Transverse colon (tissue), 4 donors: ENCODE results near the gene TNNC2. TPM values are rescaled to one million over a fixed set of nuclear protein-coding genes. Genes with fewer than 3 reads are reported as not detected.

ENCODE experiments used
- DNase-seq: peaks from one replicate; pipeline ENCODE4 v3.0.0-alpha.2; 2019
- H3K27ac ChIP-seq, 4 donors: fragments of 200-600 bp; sonication (generic); 2 replicates each; pipeline ENCODE4 v1.5.1; 2016 to 2018; ENCODE audit warnings: inconsistent platforms in 4 of 4
- H3K27me3 ChIP-seq: fragments of 200-600 bp; sonication (generic); 2 replicates; pipeline ENCODE4 v1.5.1; 2017; ENCODE audit warnings: inconsistent platforms
- H3K36me3 ChIP-seq, 4 donors: fragments of 200-600 bp; sonication (generic); 2 replicates each; pipeline ENCODE4 v1.5.1; 2017 to 2019; ENCODE audit warnings: inconsistent platforms in 4 of 4
- H3K4me1 ChIP-seq, 4 donors: fragments of 200-600 bp; sonication (generic); 2 replicates each; pipeline ENCODE4 v1.5.1; 2017 to 2020; ENCODE audit warnings: inconsistent platforms in 4 of 4
- H3K4me3 ChIP-seq, 4 donors: fragments of 200-600 bp; sonication (generic); 1 replicate in 1 of 4; 2 replicates in 3 of 4; pipeline versions ENCODE4 v1.5.1 to v1.6.1; 2017 to 2019; ENCODE audit warnings: inconsistent platforms in 4 of 4
- H3K9me3 ChIP-seq, 2 donors: fragments of 200-600 bp; sonication (generic); 2 replicates each; pipeline ENCODE4 v1.5.1; 2017 to 2019; ENCODE audit warnings: inconsistent platforms in 2 of 2
- EP300 ChIP-seq: sonication (generic); formaldehyde crosslinking; IDR thresholded peaks from one replicate; pipeline ENCODE4 v1.6.1; 2017; ENCODE audit warnings: antibody characterized with exemption, low read depth
- POLR2A ChIP-seq: fragments of 450-650 bp; IDR thresholded peaks from one replicate; pipeline ENCODE4 v1.6.1; 2016; ENCODE audit warnings: antibody characterized with exemption, mild to moderate bottlenecking, moderate library complexity
- POLR2AphosphoS5 ChIP-seq, 3 donors: sonication (generic); formaldehyde crosslinking; IDR thresholded peaks; one replicate each; pipeline ENCODE4 v1.6.1; 2016; ENCODE audit warnings: antibody characterized with exemption in 3 of 3
- WGBS, 2 donors: methylation state at CpG; one replicate each; pipeline ENCODE4 v1.1.5; 2018; ENCODE audit warnings: low coverage in 1 of 2; 5-methylcytosine and 5-hydroxymethylcytosine counted together
- in situ Hi-C, 4 donors: fragments of 200-750 bp; cut with MboI; loops; one replicate each; pipeline versions ENCODE4 v1.15.0 to v1.15.1; 2017; ENCODE audit warnings: low sequenced_read_pairs in 3 of 4, low pct_ligation_motif_present in 1 of 4, low pct_unique_long_range_greater_than_20kb in 1 of 4
- intact Hi-C: fragments of 100-400 bp; cut with DNase I; formaldehyde crosslinking; loops from one replicate; pipeline ENCODE4 v1.15.1; 2023; ENCODE audit warnings: low total_unique reads
- small RNA-seq, 4 donors: library from RNA; depleted of rRNA; stranded (forward); fragments of <200 nt; gene quantifications; one replicate each; pipeline ENCODE3, GENCODE V24; 2016
- total RNA-seq, 4 donors: library from RNA; depleted of rRNA; stranded (reverse); fragments of >200 nt; gene quantifications; one replicate each; pipeline ENCODE4 v1.1.0, GENCODE V29; 2016
- TF ChIP-seq, protein P1 (sequence below), 5 experiments: fragments of 200-600 bp in 3 of 5; fragments of 450-650 bp in 2 of 5; sonication (generic) in 3 of 5; IDR thresholded peaks; 1 replicate in 2 of 5; 2 replicates in 3 of 5; pipeline ENCODE4 v1.5.1; 2016 to 2017; ENCODE audit warnings: antibody characterized with exemption in 5 of 5, inconsistent platforms in 3 of 5, mild to moderate bottlenecking in 2 of 5, moderate library complexity in 1 of 5

Gene TNNC2
- total RNA-seq, 4 donors from 2014 or later = 3.5 to 36.3 (median 4.6) TPM; not detected in 1

DNA sequence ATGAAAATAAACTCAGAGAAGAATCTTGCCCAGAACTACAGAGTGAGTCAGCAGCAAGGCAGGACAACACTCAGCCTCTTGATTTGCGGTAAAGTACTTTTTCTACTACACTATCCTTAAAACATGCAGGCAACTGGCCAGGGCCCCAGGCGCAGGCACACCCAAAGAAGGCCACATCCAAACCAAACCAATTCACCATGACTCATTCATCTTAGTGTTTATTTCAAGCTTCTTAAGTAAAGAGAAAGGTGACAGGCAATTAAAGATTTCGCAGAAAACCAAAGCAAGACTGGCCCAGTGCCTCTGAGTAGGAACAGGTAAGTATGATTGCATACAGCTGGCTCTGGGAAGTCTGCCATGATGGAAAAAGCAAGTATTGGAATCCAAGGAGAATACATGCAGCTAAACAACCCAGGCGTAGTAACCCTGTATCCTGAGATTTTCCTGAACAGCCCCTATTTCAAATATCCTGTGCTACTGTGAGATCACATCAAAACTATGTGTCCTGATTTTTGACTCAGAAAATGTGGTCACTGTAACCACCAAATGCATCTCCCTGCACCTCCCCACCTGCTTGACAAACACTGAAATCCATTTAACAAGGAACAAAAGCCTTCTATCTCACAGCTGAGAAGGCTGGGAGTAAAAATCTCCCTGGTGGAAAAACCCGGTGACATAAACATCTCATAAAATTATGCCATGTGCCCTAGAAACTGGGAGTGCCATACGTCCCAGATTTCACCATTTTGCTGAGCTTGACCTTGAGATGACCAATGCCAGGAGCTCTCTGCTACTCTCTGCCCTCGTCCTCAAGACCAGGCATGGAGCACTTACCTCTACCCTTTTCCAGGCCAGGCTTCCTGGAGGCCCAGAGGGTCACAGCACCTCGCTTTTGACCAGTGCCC, 47.8 kb downstream of the TNNC2 start:
- DNase-seq = peak; percentile 88
- H3K4me1 ChIP-seq = peaks cover 52 to 89% (median 71%) of the 10 kb centered on the region in 4 donors
- H3K4me3 ChIP-seq = no peak overlapping the region
- in situ Hi-C loops = loop anchor here in 3 of 4 donors (10.0 kb wide), 2 partner anchors 454 to 464 kb away; no protein-coding TSS in a partner anchor
- WGBS, 2 donors = 29 to 32% methylated on average over 6 to 8 of the region's 8 CpGs
- H3K36me3 ChIP-seq = no peaks in the 10 kb centered on the region
- H3K27ac ChIP-seq = peak overlapping the region; percentile 88 to 94 (median 93)
- intact Hi-C loops = loop anchor here (10.0 kb wide), 1 partner anchor 234 kb away; the partner anchor contains the start of gene EPPIN
- H3K9me3 ChIP-seq = no peaks in the 10 kb centered on the region
- H3K27me3 ChIP-seq = no peaks in the 10 kb centered on the region
- TF ChIP-seq POLR2A (peak; percentile 10), EP300 (peak; percentile 80), POLR2AphosphoS5 (IDR thresholded peaks at IDR 0.05) (peak; percentile 85 to 93 (median 89))
- TF ChIP-seq, protein P1, sequence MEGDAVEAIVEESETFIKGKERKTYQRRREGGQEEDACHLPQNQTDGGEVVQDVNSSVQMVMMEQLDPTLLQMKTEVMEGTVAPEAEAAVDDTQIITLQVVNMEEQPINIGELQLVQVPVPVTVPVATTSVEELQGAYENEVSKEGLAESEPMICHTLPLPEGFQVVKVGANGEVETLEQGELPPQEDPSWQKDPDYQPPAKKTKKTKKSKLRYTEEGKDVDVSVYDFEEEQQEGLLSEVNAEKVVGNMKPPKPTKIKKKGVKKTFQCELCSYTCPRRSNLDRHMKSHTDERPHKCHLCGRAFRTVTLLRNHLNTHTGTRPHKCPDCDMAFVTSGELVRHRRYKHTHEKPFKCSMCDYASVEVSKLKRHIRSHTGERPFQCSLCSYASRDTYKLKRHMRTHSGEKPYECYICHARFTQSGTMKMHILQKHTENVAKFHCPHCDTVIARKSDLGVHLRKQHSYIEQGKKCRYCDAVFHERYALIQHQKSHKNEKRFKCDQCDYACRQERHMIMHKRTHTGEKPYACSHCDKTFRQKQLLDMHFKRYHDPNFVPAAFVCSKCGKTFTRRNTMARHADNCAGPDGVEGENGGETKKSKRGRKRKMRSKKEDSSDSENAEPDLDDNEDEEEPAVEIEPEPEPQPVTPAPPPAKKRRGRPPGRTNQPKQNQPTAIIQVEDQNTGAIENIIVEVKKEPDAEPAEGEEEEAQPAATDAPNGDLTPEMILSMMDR (IDR thresholded peaks at IDR 0.05) = no peak

DNA sequence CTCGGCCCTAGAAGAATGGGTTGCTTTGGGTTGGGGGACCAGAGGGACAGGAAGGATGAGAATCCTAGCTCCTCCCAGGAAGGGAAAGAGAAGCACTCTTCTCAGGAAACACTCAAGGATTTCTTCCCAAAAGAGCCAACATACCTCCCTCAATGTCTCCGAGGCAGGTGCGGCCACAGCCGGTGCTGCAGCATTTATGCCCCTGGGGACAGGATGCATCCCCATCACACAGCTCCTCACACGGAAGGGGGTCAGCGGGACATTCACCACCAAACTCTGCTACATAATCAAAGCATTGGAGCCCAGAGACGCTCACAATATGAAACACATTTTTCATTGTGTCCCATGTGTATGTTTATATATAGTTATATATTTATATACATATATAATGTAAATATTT, 50.2 kb downstream of the TNNC2 start:
- H3K27ac ChIP-seq = peak overlapping the region in 2 of 4 donors; percentile 26 to 93
- no peaks in the 10 kb centered on the region for H3K36me3 ChIP-seq
- no peaks in the 10 kb centered on the region for H3K27me3 ChIP-seq
- in situ Hi-C loops (loop anchor here in 3 of 4 donors (10.0 kb wide), 2 partner anchors 452 to 462 kb away; no protein-coding TSS in a partner anchor), intact Hi-C loops (loop anchor here (10.0 kb wide), 1 partner anchor 232 kb away; the partner anchor contains the start of gene EPPIN)
- DNase-seq = no peak
- H3K4me3 ChIP-seq = no peak overlapping the region
- no peaks in the 10 kb centered on the region for H3K9me3 ChIP-seq
- 82 to 83% methylated on average over 4 to 7 of the region's 7 CpGs for WGBS, 2 donors
- H3K4me1 ChIP-seq = peaks cover 34 to 70% (median 50%) of the 10 kb centered on the region in 4 donors
- TF ChIP-seq POLR2AphosphoS5 (IDR thresholded peaks at IDR 0.05) (no peak), EP300 (no peak), POLR2A (no peak)
- TF ChIP-seq, protein P1 (IDR thresholded peaks at IDR 0.05) = no peak

- no peak for DNase-seq
- H3K4me1 ChIP-seq = peaks cover 26 to 69% (median 47%) of the 10 kb centered on the region in 4 donors
- H3K27ac ChIP-seq = peak overlapping the region; percentile 49 to 67 (median 61)
- no peaks in the 10 kb centered on the region for H3K36me3 ChIP-seq
- no peaks in the 10 kb centered on the region for H3K9me3 ChIP-seq
- 79% methylated on average over 6 of the region's 6 CpGs; no CpG with 5 or more reads in 1 of the 2 donors for WGBS, 2 donors
- intact Hi-C loops = loop anchor here (10.0 kb wide), 1 partner anchor 231 kb away; the partner anchor contains the start of gene EPPIN
- H3K27me3 ChIP-seq = no peaks in the 10 kb centered on the region
- no peak overlapping the region for H3K4me3 ChIP-seq
- no peak for TF ChIP-seq POLR2AphosphoS5 (IDR thresholded peaks at IDR 0.05)
- in situ Hi-C loops = loop anchor here in 3 of 4 donors (10.0 kb wide), 2 partner anchors 451 to 461 kb away; no protein-coding TSS in a partner anchor
These were observed 51.7 kb downstream of the TNNC2 start for GRCh38 chr20:45775411-45775810.

- peak; percentile 28 for TF ChIP-seq EP300
- peak; percentile 36 for TF ChIP-seq POLR2A
- TF ChIP-seq, protein P1 (IDR thresholded peaks at IDR 0.05) = no peak
- peak; percentile 20 to 66 (median 64) for TF ChIP-seq POLR2AphosphoS5 (IDR thresholded peaks at IDR 0.05)
- no peaks in the 10 kb centered on the region for H3K36me3 ChIP-seq
- peak overlapping the region; percentile 49 to 67 (median 61) for H3K27ac ChIP-seq
- no peaks in the 10 kb centered on the region for H3K27me3 ChIP-seq
- in situ Hi-C loops = loop anchor here (10.0 to 25.0 kb wide), 6 partner anchors 188 to 463 kb away; partner anchors contain the start of genes EPPIN (in 2 of the 4), WFDC6 (in 2 of the 4), MATN4 (in 1 of the 4) and RBPJL (in 1 of the 4)
- intact Hi-C loops = loop anchor here (5.0 to 10.0 kb wide), 2 partner anchors 230 to 458 kb away; partner anchors contain the start of gene EPPIN
- no peak overlapping the region for H3K4me3 ChIP-seq
- no peaks in the 10 kb centered on the region for H3K9me3 ChIP-seq
- peak; percentile 49 for DNase-seq
- peaks cover 21 to 65% (median 42%) of the 10 kb centered on the region in 4 donors for H3K4me1 ChIP-seq
- 0 to 66% methylated on average over 1 to 2 of the region's 2 CpGs for WGBS, 2 donors
These were observed 52.2 kb downstream of the TNNC2 start for GRCh38 chr20:45774945-45775344.

Small RNA genes within 50 kb of the gene (small RNA-seq; reads per million reads assigned to genes)
- gene RNU6ATAC38P = 0 reads per million in 4 donors

Other genes with a start within 250 kb of the TNNC2 start
- not detected for gene WFDC8, start 248.0 kb downstream of the TNNC2 start, total RNA-seq
- gene WFDC10A, start 197.6 kb downstream of the TNNC2 start, total RNA-seq = not detected
- gene WFDC9, start 196.0 kb downstream of the TNNC2 start, total RNA-seq = not detected
- not detected for gene WFDC11, start 157.1 kb downstream of the TNNC2 start, total RNA-seq
- not detected for gene WFDC13, start 125.3 kb downstream of the TNNC2 start, total RNA-seq
- 1 to 10 TPM in 1 of 4 donors, not detected in 3; 1.9 TPM for gene WFDC10B, start 122.3 kb downstream of the TNNC2 start, total RNA-seq
- not detected for gene SPINT4, start 105.0 kb downstream of the TNNC2 start, total RNA-seq
- 10 to 100 TPM in 1 of 4 donors, 1 to 10 TPM in 3; 1.7 to 14.9 (median 2.6) TPM for gene WFDC3, start 35.4 kb downstream of the TNNC2 start, total RNA-seq
- gene DNTTIP1, start 35.4 kb downstream of the TNNC2 start, total RNA-seq = 100 to 1,000 TPM in 1 of 4 donors, 10 to 100 TPM in 3; 14.9 to 210 (median 37.0) TPM
- gene UBE2C, start 14.7 kb downstream of the TNNC2 start, total RNA-seq = 10 to 100 TPM in 1 of 4 donors, 1 to 10 TPM in 3; 2.7 to 27.1 (median 6.9) TPM
- 100 to 1,000 TPM in 1 of 4 donors, 10 to 100 TPM in 3; 36.7 to 222 (median 63.0) TPM for gene SNX21, start 6.5 kb upstream of the TNNC2 start, total RNA-seq
- gene ACOT8, start 30.1 kb upstream of the TNNC2 start, total RNA-seq = 100 to 1,000 TPM in 1 of 4 donors, 10 to 100 TPM in 3; 84.6 to 108 (median 99.7) TPM
- gene ZSWIM3, start 30.3 kb upstream of the TNNC2 start, total RNA-seq = 1 to 10 TPM; 2.2 to 8.3 (median 5.7) TPM
- 10 to 100 TPM; 11.0 to 82.6 (median 16.0) TPM for gene ZSWIM1, start 53.9 kb upstream of the TNNC2 start, total RNA-seq
- gene SPATA25, start 60.3 kb upstream of the TNNC2 start, total RNA-seq = 100 to 1,000 TPM in 1 of 4 donors, 1 to 10 TPM in 3; 3.7 to 103 (median 6.0) TPM
- 10 to 100 TPM; 14.7 to 30.4 (median 18.1) TPM for gene NEURL2, start 63.9 kb upstream of the TNNC2 start, total RNA-seq
- 100 to 1,000 TPM; 197 to 971 (median 466) TPM for gene CTSA, start 64.0 kb upstream of the TNNC2 start, total RNA-seq
- 10 to 100 TPM; 17.7 to 79.9 (median 59.9) TPM for gene PLTP, start 84.8 kb upstream of the TNNC2 start, total RNA-seq
- gene PCIF1, start 107.4 kb upstream of the TNNC2 start, total RNA-seq = 10 to 100 TPM; 23.5 to 52.0 (median 32.0) TPM
- 10 to 100 TPM; 27.0 to 80.0 (median 32.4) TPM for gene ZNF335, start 144.9 kb upstream of the TNNC2 start, total RNA-seq
- 1 to 10 TPM in 1 of 4 donors, not detected in 3; 3.8 TPM for gene MMP9, start 181.6 kb upstream of the TNNC2 start, total RNA-seq
- not detected for gene SLC12A5, start 201.9 kb upstream of the TNNC2 start, total RNA-seq